ENCODE measurements around the gene FBXO44.

FBXO44 gene

DNA sequence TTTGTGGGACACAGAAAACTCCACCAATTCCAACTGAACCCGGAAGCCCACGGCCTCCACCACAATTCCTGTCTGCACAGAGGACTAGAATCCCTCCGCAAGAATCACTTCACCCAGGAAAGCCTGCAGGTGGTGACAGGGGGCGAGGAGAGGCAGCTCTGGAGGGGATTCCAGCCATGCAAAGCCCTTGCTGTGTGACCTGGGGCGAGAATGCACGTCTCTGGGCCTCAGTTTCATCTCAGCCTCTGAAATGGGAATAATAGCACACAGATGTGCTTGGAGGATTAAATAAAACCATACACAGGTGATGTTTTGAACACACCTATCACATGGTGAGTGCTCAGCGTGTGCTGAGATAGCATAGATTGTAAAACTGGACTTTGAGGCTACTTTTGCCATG is 14.6 kb upstream of the FBXO44 start:
- DNase-seq (ENCODE audit: low read depth): no peak

GRCh38 chr1:11640944-11641343 is 13.7 kb upstream of the FBXO44 start:
- no peak for DNase-seq (ENCODE audit: low read depth)

DNA sequence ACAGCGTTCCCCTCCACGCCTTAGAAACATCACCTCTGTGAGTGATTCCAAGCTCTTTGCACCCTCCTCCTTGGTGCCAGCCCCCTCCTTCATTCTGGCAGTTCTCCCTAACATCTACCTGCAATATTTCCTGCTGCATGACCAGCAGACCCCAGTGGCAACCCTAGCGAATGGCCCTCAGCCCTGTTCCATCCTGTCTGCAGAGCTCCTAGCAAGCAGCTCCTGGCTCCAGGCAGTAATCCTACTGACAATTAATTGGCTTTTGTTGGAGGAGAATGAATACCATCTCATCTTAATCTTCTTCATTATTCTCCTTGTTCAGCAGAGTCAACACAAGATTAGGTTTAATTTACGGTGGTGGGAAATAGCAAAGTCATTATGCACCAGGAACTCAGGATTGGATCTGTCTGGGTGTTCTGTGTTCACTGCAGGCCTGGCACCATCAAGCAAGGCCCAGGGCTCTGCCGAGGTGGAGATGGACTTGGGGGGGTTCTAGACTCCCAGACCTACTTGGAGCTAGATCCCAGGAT is 12.8 kb upstream of the FBXO44 start:
- DNase-seq (ENCODE audit: low read depth): no peak

- peak; percentile 39 for DNase-seq (ENCODE audit: low read depth)
Observed at GRCh38 chr1:11642418-11643017, 12.2 kb upstream of the FBXO44 start.

DNA sequence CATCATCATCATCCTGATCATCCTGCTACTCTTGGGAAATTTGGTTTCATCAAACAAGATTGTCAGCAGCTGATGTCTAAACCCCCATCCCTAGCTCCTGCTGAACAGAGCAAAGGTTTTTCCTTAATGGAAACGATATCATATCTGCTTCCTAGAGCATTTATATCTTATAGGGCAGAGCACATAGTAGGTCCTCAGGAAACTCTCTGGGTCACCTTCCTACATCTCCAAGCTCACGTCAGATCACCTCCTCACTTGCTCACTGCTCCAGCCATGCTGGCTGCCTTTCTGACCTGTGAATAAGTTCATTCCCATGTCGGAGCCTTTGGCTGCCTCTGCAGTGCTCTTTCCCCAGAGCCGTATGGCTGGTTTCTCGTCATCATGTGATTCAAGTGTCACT is 10.9 kb upstream of the FBXO44 start:
- no peak for DNase-seq (ENCODE audit: low read depth)

GRCh38 chr1:11645270-11645669 is 9.4 kb upstream of the FBXO44 start:
- DNase-seq (ENCODE audit: low read depth): no peak

DNA sequence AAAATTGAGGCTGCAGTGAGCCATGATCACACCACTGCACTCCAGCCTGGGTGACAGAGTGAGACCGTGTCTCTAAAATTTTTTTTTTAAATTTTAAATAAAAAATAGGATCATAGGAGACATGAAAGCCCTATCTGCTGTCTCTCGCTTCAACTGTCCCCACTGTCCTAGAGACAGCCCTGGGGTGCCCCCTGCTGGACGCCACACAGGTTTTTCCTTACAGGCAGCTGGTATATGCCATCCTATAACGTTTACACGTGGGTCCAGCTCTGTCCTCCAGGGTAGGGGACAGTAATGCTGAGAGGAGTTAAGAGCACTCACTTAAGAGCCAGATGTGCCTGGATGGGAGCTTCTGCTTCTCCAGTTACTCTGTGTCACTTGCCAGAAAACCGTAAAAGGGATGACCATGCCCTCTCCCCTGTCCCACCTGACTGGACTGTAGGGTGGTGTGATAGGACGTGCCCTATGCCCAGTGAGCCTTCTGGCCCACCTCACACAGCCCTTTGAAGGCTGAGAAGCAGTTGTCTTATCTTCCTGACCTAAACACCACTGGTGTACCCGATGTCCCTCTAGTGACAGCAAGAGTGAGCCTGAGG is 8.9 kb upstream of the FBXO44 start:
- DNase-seq (ENCODE audit: low read depth): peak; percentile 60

GRCh38 chr1:11646317-11646716 is 8.4 kb upstream of the FBXO44 start:
- no peak for DNase-seq (ENCODE audit: low read depth)

GRCh38 chr1:11647333-11647732 is 7.3 kb upstream of the FBXO44 start:
- DNase-seq (ENCODE audit: low read depth): no peak

DNA sequence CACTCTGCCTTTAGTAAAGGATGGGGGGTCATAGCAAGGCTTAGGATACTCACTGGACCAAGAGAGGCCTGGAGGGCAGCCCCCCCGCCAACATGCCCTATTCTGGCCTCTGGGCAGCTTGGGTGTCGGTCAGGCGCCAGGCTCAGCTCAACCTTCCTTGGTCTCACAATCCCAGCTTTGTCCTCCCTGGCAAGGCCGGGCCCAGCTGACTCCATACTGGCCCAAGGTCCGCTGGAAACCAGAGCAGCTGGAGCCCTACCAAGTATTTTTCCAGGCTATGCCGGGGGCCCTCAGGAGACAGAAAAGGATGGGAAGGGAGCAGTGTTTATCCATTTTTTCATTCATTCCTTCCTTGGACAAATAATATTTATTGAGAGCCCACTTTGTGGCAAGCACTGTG is 6.6 kb upstream of the FBXO44 start:
- no peak for DNase-seq (ENCODE audit: low read depth)

DNA sequence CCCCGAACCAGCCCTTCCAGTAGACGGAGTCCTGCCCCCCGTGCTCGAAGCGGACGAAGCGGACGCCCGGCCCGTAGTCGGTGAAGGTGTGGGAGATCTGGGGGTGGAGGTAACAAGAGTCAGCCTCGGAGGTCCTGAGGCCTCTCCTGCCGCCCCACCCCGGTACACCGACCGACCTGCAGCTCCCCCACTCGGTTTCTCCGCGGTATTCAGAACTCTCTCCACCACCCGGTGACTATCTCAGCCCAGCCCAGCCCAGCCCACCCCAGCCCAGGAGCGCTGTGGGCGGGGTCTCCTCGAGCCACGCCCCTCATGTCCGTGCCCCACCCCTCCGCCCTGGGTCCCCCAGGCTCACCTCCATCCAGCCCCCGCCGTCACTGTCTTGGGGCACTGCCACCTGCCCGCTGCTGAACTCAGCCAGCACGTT is 5.9 kb upstream of the FBXO44 start:
- DNase-seq (ENCODE audit: low read depth): peak; percentile 33

GRCh38 chr1:11649237-11649623 is 5.4 kb upstream of the FBXO44 start:
- DNase-seq (ENCODE audit: low read depth): no peak

GRCh38 chr1:11649624-11650330 is 4.9 kb upstream of the FBXO44 start:
- no peak for DNase-seq (ENCODE audit: low read depth)

- DNase-seq (ENCODE audit: low read depth): peak; percentile 43
Observed at GRCh38 chr1:11650331-11650991, 4.2 kb upstream of the FBXO44 start.

- no peak for DNase-seq (ENCODE audit: low read depth)
Observed at GRCh38 chr1:11651017-11651416, 3.7 kb upstream of the FBXO44 start.

DNA sequence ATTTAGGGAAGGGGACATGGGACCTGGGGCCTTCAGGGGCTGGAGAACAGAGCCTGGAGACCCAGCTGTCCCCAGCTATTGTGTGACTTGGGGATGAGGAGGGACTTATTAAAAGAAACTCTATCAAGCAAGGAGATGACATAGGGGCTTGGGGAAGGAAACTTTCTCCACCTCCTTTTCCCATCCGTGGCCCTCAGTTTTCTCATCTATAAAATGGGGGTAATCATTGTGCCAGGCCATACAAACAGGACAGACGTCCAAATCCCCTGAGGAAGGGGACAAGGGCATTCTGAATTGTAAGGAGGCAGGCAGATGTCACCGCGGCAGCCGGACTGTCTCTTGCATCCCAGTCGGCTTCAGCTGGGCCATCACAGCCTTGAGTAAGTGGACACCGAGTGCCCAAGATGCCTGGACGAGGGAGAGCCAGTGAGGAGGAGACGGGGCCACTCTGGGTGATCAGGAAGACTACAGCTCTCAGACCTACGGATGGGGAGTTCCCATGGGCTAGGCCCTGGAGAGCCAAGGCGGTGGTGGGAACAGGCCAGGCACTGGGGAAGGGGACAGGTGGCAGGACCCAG is 2.4 kb upstream of the FBXO44 start:
- no peak for DNase-seq (ENCODE audit: low read depth)

DNA sequence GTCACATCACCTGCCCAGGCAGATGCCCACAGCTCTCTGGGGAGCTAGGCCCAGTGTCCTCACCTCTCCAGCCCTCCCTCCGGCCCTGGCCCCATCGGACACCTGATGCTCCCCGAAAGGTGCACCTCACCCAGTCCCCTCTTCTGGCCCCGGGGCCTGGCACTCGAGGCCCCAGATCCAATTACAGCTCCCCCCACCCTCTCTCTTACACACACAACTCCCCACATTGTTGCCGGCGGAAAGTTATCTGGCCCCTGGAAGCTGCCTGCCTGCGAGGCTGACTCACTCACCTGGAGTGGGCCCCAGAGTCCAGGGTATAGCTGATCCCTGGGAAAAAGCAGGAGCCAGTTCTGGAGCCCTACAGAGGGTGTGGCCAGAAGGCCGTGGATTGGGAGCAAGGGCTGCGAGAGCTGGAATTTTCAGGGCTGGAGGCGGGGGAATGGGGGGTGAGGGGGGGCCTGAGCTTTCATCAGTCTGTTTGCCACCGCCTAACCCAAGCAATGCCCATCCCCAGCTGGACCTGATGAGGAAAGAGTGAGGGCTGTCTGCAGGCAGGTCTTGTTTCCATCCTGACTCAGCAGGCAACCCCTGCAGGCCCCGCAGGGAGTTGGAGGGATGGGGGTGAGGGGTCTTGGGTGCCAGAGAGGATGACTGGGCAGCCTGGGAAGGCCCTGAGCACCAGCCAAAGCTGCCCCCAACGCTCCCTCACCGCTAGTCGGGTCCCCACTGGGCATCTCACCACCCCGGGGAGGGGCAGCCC is 1.4 kb upstream of the FBXO44 start:
- DNase-seq (ENCODE audit: low read depth): no peak

- no peak for DNase-seq (ENCODE audit: low read depth)
Observed at GRCh38 chr1:11653861-11654136, 878 bp upstream of the FBXO44 start.

GRCh38 chr1:11654939-11655808 is 497 bp downstream of the FBXO44 start:
- no peak for DNase-seq (ENCODE audit: low read depth)

DNA sequence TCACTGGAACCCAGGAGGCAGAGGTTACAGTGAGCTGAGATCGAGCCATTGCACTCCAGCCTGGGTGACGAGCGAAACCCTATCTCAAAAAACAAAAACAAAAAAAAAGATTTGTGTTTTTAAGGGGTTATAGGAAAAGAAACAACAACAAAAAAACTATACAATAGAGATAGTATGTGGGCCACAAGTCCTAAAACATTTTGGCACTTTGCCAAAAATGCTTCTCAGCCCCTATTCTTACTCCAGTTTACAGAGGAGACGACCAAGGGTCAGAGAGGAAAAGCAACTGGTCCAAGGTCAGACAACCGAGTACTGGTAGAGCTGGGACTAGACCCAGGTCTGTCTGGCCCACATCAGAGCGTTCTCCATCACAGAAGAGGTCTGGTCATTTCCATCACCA is 3.0 kb downstream of the FBXO44 start:
- no peak for DNase-seq (ENCODE audit: low read depth)

DNA sequence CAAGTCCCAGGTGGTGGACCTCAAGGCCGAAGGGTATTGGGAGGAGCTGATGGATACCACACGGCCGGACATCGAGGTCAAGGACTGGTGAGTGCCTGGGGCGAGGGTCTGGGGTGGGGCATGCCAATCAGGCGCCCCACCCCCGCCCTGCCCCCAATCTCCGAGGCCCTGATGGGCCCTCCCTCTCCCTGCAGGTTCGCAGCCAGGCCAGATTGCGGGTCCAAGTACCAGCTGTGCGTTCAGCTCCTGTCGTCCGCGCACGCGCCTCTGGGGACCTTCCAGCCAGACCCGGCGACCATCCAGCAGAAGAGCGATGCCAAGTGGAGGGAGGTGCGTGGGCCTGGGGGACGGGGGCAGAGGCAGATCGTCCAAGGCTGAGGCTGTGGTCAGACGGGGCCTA is 3.9 kb downstream of the FBXO44 start:
- no peak for DNase-seq (ENCODE audit: low read depth)
